OCI-LY7 (cell line): ENCODE results near the gene PCNX2.

Experiments used
- EZH2phosphoT487 ChIP-seq: fragments of 200-600 bp; sonication (generic); IDR thresholded peaks from 2 replicates; pipeline ENCODE4 v1.6.1; 2018; ENCODE audit warnings: low read depth, borderline replicate concordance, mild to moderate bottlenecking, mixed run types, antibody characterized with exemption, low read length, moderate library complexity, mixed read lengths
- TF ChIP-seq, protein P1 (sequence below): fragments of 200-600 bp; sonication (generic); conservative IDR thresholded peaks from 2 replicates; pipeline ENCODE4 v1.5.1; 2014; ENCODE audit warnings: mild to moderate bottlenecking, antibody characterized with exemption, low read length, moderate library complexity, mixed read lengths

DNA sequence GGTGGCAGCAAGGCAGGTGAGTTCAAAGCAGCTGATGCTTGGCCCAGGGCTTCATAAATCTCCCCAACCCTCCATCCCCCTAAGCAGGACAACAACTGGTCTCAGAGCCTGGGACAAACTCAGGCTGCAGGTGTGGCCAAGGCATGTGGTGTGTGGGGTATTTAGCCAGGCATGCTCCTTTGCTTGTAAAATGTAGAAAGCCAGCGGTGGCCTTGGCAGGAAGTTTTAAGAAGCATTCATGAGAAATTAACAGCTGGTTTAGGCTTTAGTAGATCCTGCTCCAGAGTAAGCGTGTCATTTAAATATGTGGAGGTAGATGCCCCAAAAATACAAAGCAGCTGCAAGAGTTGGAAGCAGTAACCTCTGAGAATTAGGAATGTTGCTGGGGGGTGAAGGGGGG is 300.3 kb downstream of the PCNX2 start:
- TF ChIP-seq, protein P1, sequence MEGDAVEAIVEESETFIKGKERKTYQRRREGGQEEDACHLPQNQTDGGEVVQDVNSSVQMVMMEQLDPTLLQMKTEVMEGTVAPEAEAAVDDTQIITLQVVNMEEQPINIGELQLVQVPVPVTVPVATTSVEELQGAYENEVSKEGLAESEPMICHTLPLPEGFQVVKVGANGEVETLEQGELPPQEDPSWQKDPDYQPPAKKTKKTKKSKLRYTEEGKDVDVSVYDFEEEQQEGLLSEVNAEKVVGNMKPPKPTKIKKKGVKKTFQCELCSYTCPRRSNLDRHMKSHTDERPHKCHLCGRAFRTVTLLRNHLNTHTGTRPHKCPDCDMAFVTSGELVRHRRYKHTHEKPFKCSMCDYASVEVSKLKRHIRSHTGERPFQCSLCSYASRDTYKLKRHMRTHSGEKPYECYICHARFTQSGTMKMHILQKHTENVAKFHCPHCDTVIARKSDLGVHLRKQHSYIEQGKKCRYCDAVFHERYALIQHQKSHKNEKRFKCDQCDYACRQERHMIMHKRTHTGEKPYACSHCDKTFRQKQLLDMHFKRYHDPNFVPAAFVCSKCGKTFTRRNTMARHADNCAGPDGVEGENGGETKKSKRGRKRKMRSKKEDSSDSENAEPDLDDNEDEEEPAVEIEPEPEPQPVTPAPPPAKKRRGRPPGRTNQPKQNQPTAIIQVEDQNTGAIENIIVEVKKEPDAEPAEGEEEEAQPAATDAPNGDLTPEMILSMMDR: no peak
- no peak for TF ChIP-seq EZH2phosphoT487
